Kidney tubule cell (primary cell): Measurements from ENCODE around the gene FRMD5.
A peak's percentile ranks its signal among the peaks of the same experiment; 100 is the strongest.

Experiments used
- DNase-seq: peaks from one replicate; pipeline ENCODE4 v3.0.0-alpha.2; 2018; ENCODE audit warnings: low spot score

The FRMD5 gene

DNA sequence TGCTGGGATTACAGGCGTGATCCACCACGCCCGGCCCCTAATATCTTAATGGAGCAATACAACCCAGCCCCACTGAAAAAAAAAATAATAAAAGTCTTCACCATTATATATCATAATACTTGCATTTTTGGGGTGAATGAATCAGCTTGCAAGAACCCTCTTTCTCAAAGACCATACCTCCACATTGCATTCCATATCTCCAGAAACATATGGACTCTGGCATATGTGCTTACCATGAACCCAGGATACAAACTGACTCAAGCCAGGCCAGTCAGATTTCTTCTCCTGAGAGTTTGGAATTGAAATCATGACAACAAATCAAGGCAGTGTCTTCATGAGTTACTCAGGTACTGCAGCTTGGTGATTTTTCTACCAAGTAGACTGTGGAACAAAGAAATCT, 101.2 kb downstream of the FRMD5 start:
- no peak for DNase-seq

DNA sequence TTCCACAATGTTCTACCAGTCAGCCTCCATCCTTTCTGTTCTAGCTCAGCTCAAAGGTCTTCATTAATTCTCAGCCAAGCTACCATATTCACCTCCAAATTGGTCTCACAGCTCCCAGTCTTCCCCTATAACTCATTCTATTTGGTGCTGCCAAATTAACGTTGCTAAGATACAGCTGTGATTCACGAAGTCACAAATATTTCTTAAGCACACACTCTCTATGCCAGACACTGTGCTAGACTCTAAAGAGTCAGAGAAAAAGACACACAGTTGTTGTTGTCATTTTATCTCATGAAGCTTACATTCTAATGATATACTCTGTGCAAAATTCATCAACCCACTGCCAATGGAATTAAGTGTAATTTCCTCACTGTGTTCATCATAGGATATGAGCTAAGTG, 102.8 kb downstream of the FRMD5 start:
- DNase-seq: peak; percentile 46

DNA sequence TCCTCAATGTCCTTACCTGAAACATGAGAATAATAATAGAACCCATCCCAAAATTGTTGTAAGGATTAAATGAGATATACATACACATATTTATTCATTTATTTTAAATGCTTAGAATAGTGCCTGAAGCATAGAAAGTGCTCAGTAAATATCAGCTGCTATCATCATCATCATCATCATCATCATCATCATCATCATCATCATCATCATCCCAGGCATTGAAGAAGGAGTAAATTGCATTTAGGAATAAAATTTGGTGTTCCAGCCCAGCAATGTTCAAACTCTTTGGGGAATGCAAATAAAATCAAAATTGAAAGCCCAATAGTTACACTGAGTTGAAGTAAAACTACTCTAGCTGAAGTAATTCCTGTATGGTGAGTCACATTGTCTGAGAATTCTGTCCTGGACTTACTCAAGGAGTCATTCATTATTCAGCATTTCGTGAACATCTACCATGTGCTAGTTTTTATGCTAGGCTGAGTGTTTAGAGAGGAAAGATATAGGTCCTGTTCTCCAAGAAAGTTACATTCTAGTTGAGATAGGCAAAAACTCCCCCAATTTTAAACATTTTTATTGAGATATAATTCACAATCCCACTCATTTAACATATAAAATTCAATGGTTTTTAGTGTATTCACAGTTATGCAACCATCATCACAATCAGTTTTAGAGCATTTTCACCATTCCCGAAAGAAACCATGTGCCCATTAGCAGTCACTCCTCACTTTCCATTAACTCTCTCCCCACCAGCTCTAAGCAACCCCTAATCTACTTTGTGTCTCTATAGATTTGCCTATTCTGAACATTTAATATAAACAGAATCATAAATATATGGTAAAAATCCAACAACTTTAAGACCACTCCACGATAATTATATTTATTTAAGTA, 107.2 kb downstream of the FRMD5 start:
- DNase-seq: peak; percentile 82

DNA sequence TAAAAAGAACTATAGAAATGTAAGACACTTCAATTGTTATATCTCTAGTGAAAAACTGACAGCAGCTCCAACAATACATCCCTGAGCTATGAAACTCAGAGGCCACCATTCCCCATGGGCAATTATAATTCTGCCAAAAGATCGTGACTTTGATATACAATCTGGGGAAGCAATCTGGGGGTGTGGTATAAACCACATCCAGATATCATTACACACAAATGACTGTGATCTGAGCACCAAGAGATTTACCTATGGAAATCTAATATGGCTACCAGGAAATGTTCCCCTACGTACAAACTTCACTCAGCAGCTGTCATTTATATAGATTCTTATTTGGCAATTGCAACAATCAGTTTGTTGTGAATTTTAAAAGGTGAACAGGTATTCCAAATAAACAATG, 110.3 kb downstream of the FRMD5 start:
- DNase-seq: no peak

DNA sequence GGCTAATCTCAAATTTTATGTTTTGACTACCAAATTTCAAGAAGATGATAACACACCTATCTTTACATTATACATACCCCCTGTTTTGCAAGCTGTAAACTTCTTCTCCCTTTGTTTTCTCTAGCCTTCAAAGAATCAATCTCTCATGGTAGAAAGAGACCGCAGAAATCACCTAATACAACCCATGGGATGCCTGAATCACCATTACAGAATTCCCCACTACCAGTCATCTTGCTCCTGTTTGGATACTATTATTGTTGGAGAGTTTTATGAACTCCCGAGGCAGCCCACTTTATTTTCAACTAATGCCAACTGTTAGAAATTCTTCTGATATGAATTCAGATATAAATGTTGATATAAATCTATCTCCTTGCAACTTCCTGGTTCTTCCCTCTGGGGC, 110.9 kb downstream of the FRMD5 start:
- no peak for DNase-seq

DNA sequence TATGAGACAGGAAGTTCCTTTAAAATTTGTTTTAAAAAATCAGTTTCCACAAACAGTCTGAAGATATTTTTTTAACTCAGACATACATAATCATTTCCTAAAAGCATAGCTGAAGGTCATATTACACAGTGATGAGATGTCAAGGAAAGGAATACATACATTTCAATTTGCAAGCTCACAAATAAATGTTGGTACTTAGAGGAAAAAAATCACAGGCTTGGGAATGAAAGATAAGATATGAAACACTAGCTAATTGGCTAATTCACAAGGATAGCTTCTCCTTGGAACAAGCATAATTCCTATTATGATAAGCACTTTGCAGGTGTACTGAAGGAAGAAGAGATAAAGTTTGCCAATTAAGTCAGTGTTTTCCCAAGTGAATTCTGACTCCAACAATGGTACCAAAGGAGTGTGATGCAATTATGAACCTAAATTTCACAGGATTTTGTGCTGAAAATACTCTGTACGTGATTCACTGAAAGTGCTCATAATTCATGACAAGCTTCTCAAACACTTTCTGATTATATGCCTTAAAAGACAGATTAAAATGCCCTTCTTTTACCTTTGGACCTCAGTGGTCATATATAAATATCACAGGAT, 112.4 kb downstream of the FRMD5 start:
- no peak for DNase-seq

DNA sequence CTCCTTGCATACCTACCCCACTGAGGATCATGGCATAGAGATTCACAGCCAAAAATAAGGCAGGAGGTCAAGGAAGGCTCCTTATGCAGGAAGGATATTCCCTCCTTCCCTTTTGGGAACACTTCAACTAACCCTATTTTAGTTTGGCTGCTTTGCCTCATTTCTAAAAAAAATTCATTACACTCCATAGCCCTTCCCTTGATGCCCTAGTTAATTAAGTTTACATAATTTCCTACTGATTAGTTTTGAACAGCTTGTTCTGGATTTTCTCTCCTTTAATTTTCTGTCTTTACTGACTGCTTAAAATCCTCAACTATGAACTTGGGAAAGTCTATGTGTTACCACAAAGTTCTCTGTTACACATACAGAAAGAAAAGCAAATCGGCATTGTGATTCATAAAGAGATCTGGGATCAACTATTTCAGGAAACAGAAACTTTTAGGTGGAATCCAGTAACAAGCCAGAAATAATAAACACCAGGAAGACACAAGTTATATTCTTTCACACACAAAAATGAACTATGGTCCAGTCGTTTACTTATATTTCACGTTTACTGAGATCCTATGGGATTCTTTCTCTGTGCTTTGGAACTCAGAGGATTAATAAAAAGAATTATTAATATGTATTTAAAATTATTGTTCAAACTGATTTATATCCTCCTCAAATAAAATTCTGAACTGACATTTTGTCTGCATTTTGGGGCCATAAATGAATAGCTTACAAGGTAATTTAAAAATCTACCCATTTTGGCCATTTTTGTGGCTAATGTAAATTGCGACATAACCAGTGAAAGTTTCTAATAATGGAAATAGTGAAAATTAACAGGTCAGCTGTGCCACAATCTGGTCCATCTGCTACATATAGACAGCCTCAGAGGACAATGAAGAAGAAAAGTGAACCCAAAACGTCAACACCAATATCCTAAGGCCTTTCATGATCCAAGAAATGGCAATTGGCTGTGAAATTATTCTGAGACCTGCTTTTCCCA, 113.8 kb downstream of the FRMD5 start:
- no peak for DNase-seq

DNA sequence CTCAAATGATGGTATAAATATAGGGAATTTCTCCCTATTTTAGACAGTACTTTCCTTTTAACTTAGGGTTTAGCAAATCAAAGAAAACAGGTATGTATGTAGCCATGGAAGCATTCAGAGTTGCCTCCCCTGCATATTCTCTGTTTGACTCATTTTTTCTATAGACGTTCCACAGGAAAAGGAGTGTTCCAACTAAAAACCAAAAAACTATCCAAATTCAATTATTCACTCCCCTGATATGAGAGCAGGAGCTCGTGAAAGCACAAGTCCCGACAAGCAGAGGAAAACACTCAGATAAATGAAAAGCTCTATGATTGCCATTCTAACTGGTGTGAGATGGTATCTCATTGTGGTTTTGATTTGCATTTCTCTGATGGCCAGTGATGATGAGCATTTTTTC, 119.5 kb downstream of the FRMD5 start:
- no peak for DNase-seq

DNA sequence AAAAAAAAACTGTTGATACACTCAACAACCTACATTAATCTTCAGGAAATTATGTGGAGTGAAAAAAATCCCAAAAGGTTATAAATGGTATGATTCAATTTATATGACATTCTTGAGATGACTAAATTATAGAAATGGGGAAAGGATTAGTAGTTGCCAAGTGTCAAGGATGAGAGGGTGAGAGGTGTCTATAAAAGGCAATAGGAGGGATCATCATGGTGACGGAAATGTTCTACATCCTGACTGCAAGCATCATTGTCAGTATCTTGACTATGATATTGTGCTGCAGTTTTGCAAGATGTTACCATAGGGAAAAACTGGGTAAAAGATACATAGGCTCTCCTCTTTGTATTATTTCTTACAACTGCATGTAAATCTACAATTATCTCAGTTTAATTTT, 125.6 kb downstream of the FRMD5 start:
- DNase-seq: no peak

DNA sequence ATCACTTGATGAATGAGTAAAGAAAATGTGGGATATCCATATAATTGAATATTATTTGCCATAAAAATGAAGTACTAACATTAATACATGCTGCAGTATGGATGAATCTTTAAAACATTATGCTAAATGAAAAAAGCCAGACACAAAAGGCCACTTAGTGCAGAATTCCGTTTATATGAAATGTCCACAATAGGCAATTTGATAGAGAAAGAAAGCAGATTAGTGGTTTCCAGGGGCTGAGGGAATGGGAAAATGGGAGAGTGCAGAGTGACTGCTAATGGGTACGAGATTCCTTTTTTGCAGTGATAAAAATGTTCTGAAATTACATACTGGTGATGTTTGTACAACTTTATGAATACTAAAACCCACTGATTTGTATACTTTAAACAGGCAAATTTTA, 126.7 kb downstream of the FRMD5 start:
- DNase-seq: no peak

DNA sequence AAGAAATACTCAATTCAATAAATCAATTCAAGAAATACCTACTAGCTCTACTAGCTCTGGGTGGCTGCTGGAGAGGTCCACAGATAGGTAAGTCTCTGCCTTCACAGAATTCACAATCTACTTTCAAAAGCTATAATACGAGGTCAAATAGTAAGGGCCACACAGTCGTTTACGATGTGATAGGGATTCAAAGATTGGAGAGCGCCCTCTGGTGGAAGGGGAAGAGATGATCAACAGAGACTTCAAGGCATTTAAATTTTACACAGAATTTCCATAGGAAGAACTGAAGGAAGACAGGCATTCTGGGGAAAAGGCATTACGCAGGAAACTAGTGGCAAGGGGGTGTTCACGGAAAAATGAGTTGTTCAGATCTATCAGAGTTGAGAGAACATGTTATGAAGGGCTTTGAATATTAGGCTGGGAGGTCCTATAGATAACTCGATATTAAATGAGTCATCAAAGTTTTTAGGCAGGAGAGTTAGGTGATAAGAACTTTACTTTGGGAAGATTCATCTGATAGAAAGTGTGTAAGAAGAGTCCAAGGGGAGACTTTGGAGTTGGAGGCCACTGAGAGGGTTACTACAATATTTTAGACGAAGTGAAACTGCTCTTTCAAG, 128.8 kb downstream of the FRMD5 start:
- DNase-seq: peak; percentile 79

DNA sequence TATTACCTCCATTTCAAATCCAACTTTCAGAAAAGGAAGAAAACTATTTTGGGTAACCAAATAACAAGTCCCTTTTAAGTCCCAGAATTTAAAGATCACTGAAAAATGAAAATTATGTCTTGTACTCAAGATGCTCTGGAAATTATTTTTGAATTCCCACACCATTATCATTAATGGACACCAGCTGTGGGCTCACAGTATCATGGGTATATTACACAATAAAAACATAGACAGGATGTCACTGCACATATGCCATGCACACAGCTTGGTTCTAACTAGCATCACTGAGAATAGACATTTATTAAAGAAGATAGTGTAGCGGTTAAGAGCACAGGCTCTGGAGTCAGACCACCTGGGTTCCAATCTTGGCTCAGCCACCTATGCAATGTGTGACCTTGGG, 130.4 kb downstream of the FRMD5 start:
- no peak for DNase-seq

DNA sequence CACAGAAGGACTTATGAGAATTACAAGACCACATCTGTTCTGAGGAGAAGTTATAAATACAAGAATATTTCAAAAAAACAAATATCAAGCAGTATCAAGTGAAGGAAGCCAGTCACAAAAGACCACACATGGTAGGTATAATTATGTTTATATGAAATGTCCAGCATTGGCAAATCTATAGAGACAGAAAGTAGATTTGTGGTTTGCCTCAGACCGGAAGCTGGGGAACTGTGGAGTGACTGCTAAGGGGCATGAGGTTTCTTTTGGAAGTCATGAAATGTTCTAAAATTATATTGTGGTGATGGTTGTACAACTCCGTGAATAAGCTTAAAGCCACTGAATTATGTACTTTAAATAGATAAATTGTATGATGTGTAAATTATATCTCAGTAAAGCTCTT, 136.9 kb downstream of the FRMD5 start:
- no peak for DNase-seq

DNA sequence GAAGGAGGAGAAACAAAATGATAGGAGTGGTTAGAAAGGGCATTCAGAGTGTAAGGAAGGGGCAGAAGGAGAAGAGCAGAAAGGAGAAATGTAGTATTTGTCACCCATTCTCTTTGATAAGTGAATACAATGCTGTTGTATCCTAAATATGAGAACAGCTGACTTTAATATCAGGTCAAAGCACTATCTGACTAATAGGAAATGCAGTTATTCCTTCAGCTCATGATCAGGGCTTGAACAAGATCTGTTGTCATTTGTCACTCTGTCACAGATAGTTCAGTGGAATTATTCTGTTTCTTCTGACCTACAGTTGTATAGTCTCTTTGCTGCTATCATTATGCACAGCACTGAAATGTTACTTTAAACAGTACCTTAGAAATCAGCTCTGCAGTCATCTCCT, 149.4 kb downstream of the FRMD5 start:
- DNase-seq: no peak

DNA sequence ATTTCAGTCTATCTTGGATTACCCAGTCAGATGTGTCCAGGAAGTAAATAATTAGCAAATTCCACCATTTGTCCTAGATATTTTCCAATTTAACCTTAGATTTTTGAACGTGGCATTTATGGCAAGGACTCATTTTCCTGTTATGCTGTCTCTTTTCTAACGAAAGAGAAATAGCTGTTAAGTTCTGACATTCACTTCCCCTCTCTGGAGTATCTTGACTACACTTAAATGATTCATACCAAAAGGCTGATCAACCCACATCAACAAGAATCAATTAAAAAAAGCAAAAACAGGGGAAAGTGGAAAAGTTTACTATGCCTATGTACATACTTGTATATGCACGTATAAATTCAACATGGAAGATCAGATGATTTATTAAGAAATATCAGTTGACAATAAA, 149.9 kb downstream of the FRMD5 start:
- no peak for DNase-seq

DNA sequence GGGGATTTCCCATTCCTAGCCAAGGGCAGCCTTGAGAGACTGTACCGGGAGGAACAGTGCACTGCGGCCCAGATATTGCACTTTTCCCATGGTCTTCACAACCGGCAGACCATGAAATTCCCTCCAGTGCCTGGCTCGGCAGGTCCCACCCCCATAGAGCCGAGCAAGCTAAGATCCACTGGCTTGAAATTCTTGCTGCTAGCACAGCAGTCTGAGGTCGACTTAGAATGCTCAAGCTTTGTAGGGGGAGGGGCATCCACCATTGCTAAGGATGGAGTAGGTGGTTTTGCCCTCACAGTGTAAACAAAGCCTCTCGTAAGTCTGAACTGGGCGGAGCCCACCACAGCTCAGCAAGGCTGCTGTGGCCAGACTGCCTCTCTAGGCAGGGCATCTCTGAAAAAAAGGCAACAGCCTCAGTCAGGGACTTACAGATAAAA, 156.3 kb downstream of the FRMD5 start:
- peak; percentile 87 for DNase-seq

DNA sequence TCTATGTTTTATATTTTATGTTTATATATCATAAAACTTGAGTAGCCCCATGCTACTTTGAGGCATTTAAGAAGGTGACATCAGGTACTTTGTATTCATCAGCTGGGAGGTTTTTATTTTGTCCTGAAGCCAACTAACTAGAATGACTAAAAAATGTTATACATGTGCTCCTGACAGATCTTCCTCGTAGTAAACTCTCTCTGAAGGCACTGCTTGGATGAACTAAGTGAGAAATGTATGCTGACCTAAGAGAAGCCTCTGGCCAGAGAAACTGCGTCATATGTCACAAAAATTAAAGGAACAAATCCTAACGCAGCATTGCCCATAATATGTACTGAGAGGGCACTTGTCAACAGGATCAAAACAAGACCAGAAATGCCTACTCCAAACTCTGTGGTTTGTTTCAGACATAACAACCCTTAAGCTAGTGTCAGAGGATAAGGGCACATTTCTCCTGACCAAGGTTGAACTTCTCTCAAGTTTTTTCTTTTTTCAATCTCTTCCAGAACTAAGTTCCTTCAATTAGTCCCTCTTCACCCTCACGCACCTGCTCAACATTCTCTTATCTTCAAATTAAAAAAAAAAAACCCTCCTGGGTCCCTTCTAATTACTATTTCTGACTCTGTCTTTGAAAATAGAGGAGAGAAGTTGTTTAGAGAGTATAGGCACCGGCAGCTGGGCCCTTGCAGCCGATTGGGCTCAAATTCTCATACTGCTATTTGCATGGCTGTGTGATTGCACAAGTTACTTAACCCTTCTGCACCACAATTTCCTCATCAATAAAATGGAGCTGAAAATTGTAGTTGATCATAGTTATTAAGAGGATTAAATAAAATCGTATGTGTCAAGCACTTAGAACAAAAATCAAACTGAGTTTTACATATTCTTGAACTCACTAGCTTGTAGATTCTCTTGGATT, 159.0 kb downstream of the FRMD5 start:
- no peak for DNase-seq

DNA sequence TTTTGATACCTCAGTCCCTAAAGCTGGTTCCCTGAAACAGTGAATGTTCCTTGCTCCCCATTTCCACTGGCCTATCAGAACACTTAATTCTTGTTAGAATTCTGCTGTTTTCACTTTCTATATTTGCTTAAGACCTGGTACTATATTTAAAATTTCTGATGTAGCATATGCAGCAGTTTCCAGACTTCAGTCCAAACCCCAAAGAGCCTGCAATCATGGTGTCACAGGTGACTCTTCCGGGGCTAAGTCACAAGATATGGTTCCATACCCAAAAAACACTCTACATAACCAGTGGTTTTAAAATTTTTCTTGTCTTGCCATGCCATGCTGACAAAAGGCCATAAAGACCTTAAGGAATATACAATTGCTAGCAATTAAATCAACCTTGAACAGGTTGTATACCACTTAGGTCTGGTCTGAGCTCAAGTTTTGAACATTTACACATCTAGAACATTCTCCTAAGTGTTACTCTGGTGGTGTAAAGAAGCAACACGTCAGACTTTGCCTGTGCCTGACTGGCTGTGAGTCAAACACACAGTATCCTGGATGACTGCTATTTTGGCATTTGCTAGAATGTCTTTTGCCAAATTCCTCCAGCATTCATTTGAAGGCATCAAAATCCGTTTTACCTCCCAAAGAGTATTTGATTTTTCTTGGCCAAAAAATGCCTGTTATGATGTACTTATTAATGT, 160.0 kb downstream of the FRMD5 start:
- DNase-seq: peak; percentile 61

DNA sequence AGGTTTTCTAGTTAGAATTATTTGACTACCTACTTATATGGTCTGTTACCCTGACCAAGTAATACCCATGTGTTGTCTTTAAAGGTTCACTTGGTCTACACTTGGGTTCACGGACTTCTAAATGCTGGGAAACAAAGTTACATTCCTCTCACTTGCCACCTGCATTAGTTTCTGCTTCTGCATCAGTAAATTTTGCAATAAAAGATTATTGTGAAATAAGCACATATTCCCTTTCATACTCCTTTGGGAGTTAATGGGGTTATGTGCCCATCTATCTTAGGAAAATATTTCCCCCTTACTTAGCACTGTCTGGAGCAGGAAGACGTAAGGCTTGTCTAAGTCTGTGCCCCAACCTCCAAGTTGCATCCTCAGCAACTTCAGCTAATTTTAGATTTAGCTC, 160.7 kb downstream of the FRMD5 start:
- DNase-seq: no peak

DNA sequence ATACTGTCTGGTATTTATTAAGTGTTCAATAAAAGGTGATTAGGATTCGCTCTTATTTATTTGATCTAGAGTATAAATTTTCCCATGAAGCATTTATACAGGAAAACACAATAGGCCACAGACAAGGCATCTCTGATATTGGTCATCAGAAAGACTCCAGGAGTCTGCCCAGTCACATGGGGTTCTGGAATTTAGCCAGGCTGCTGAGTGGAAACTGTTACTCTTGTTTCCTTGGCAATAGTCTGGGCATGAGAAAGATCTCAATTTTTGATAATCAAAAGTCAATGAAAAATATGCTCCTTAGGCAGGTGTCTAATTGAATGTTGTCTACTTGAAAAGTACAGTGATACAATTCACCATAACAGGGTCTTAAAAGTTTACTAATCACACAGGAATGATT, 161.2 kb downstream of the FRMD5 start:
- peak; percentile 82 for DNase-seq
